GM21576 (cell line): ENCODE results near the gene NPNT.
A peak's percentile ranks its signal among the peaks of the same experiment; 100 is the strongest.
"Not testable (repeated sequence)": the region's sequence is repeated elsewhere in the genome, so short reads cannot be mapped to it uniquely, and the experiment has no call there.

Experiments used
- ATAC-seq: cut with Tn5 transposase; IDR thresholded peaks from one replicate; pipeline ENCODE4 v1.9.1; 2021; ENCODE audit warnings: mild to moderate bottlenecking, moderate library complexity; ENCODE audit not compliant: unreplicated experiment

NPNT gene, protein sequence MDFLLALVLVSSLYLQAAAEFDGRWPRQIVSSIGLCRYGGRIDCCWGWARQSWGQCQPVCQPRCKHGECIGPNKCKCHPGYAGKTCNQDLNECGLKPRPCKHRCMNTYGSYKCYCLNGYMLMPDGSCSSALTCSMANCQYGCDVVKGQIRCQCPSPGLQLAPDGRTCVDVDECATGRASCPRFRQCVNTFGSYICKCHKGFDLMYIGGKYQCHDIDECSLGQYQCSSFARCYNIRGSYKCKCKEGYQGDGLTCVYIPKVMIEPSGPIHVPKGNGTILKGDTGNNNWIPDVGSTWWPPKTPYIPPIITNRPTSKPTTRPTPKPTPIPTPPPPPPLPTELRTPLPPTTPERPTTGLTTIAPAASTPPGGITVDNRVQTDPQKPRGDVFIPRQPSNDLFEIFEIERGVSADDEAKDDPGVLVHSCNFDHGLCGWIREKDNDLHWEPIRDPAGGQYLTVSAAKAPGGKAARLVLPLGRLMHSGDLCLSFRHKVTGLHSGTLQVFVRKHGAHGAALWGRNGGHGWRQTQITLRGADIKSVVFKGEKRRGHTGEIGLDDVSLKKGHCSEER

GRCh38 chr4:105894660-105895582 is at the start of gene NPNT:
NPNT (plus strand) TSS chr4:105895471; CDS start chr4:105895653, 182 bp downstream.
- peak; percentile 45 for ATAC-seq

GRCh38 chr4:105845559-105845958 is 49.7 kb upstream of the NPNT start:
- ATAC-seq: no peak

DNA sequence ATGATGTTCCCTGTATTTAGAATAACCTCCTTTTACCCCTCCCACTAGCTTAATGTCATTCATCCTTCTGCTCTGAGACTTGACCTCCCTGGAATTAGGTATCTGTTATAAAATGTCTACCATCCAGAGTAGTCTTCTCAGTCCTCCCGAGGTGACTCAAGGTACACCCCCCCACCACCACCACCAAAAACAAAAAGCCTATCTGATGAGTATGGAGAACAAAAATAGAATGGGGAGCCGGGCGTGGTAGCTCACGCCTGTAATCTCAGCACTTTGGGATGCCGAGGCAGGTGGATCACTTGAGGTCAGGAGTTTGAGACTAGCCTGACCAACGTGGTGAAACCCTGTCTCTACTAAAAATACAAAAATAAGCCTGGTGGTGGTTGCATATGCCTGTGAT is 46.9 kb upstream of the NPNT start:
- not testable (repeated sequence) for ATAC-seq

- no peak for ATAC-seq
Measured at GRCh38 chr4:105851196-105851595, 44.1 kb upstream of the NPNT start.

GRCh38 chr4:105852230-105852629 is 43.0 kb upstream of the NPNT start:
- not testable (repeated sequence) for ATAC-seq

GRCh38 chr4:105858466-105859040 is 36.7 kb upstream of the NPNT start:
- no peak for ATAC-seq

DNA sequence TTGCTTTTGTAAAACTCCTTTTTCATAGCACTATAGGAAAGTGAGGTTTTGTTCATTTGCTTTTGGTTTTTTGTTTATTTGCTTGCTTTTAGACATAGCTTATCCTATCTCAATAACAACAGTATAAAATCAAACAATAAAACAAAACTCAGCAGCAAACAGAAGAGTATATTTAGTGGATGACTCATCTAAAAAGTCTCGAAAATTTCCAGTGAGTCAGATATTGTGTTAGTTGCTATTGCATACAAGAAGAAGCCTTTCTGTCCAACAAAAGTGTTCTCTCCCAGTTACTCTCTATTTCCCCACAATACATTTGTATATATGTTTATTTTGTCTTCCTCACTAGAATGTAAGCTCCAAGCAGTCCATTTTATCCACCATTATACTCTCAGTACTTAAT is 36.0 kb upstream of the NPNT start:
- no peak for ATAC-seq

DNA sequence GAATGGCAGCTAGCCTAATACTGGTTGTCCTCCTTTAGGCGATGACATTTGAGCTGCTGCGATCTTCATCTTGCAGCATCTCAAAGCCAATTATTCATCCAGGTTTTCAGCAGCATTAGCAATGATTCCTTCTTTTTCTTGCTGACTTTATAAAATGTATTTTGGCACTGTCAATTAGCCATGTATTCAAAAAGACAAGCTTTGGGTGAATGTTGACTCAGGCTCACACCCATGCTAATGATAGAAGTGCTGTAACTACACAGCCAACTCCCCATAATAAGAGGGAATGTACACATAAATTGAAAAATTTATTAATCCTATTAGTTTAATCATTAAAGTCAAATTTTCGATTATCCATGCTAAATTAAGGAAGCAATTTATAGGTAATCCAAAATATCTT is 24.3 kb upstream of the NPNT start:
- ATAC-seq: no peak

DNA sequence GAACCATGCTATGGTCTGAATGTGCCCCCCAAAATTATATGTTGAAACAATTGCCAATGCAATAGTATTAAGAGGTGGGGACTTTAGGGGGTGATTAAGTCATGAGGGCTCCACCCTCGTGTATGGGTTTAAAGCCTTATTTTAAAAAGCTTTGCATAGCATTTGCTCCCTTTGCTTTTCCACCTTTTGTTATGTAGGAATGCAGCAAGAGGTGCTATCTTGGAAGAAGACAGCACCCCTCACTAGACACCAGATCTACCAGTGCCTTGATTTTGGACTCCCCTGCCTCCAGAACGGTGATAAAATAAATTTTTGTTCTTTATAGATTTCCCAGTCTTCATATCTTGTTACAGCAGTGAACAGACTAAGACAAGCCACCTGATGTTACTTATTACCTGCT is 23.3 kb upstream of the NPNT start:
- ATAC-seq: no peak

GRCh38 chr4:105875233-105875632 is 20.0 kb upstream of the NPNT start:
- ATAC-seq: no peak

DNA sequence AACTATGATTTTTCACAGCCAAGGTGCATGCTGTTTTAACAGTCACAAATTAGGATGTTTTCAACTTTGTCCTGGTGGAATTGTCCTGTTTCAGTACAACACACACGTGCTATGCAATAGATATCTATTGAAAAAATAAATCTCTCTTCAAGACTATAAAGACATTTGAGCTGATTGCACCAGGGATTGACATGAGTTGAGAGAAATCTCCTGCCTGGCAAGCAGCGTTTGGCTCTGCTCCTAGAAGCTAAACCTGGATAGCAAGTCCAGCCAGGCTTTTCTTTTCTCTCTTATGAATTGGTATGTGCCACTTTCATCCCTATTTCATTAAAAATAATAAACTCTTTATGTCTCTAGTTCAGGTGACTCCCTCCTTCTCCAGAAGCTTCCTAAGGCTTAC is 16.6 kb upstream of the NPNT start:
- ATAC-seq: no peak

DNA sequence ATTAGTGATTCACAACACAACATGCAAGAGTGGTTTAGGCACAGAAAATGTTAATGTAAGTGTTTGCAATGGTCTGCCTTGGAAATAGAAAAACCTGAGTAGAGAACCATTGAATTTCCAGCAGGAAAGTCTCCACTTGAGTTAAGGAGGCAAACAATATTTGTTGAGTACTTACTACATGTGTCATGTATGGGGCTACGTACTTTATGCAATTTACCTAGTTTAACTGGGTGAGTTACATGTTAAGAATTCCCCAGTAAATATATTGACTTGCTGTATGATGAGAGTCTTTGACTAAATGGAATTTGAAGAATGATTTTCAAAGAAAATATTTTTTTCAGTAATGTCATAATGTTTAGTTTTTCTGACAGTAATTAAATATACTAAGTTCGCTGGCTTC is 7.8 kb upstream of the NPNT start:
- ATAC-seq: no peak

- peak; percentile 40 for ATAC-seq
Measured at GRCh38 chr4:105895583-105896460, 551 bp downstream of the NPNT start.

DNA sequence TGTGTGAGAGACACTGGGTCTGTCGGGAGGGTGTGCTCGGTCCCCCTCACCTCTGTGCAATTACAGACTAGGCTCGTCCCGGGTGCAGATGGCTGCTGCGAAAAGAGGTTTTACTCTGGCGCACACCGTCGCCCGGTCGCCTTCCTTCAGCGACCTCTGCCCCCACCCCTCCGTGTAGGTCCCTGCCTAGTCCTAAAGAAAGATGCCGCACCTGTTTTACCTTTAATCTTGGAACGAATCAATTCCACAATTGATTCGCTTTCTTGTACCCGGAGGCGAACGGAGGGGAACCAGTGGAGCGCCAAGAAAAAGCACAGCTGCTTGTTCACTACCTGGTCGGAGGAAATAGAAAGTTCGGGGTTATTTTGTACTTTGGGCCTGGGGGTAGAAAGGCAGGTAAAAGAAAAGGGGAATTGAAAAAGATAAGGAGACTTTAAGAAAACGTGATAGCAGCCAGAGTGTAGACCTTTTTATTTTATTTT is 1.2 kb downstream of the NPNT start:
- peak; percentile 20 for ATAC-seq

DNA sequence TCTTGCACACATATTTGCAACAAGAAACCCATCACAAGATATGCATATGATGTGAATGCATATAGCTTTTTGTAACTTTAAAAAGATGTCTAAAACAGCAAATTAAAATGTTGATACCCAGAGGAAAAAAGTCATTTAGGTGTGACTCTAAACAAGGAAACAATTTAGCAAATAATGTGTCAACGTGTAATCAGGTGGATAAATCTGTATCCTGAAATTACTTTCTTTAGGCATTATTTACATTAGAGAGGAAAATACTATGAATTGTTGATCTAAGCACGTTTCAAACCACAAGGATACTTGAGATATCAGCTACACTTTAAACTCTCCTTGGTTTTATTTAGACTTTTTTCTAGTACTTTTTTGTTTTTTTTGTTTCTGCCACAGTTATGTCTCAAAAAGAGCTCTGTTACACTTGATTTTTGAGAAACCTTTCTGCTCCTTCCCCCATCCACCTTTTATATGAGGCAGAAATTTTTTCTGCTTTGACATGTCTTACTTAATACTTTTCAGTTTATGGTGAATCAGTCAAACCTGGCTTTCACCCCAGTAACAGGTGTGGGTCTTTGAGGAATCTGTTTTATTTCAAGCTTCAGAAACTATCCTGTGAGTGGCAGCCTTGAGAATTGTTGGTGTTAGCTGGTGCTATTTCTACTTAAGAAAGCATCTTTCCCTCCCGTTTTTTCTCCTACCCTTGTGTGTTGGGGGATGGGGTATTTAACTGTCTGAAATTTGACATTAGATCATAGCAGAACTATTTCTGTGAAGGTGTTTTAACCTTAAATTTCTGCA is 1.9 kb downstream of the NPNT start:
- ATAC-seq: no peak

GRCh38 chr4:105900541-105900940 is 5.3 kb downstream of the NPNT start:
- no peak for ATAC-seq

DNA sequence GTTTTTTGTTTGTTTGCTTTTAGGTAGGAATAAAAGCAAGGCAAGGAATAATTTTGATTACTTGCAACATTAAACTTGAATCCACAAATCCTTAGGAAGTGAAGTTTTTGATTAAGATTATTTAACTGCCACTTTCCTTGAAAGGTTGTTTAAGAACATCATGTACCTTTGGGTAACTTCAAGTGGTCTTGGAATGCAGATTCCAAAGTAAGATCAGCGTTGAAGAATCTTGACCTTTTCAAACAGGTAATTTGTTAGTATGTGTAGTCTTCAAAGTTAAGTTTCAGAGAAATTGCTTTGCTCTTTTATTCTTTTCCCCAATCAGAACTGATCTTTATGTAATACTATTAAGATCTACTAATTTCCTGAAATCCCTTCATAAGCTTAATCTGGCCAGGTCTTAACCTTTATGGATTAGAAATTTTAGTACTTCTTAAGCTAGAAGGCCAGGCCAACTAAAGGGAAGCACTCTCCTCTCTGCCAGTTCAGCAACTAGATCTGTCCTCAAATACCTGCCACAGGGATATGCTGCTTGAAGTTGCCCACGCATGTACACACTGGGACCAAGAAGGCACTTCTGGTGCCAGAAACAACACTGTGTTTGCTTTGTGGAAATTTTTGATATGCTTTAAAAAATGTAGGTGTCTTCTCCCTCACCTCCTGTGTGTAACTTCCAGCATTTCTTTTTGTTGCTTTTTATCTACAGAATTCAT is 7.4 kb downstream of the NPNT start:
- ATAC-seq: no peak

- no peak for ATAC-seq
Measured at GRCh38 chr4:105909787-105910281, 14.6 kb downstream of the NPNT start.
